ENCODE measurements around the gene THY1. TPM values are rescaled to one million over a fixed set of nuclear protein-coding genes. Genes with fewer than 3 reads are reported as not detected.

Gene THY1
- polyA plus RNA-seq, 4 donors = 0.54 to 52.5 (median 8.7) TPM

GRCh38 chr11:119381181-119381988 lies 41.6 kb downstream of the THY1 start, which contains the start of gene USP2:
USP2 (minus strand) TSS chr11:119381690; CDS start chr11:119373480, 8,210 bp downstream.
- FAIRE-seq = no peak
- Histone ChIP-seq H3K27me3 (ENCODE audit: control insufficient read depth in 3 of 3, insufficient read depth in 3 of 3, low read length in 3 of 3) (peaks cover 0 to 14% (median 0%) of the 10 kb centered on the region in 3 donors), H3K9me3 (ENCODE audit: control insufficient read depth in 2 of 2, insufficient read depth in 1 of 2, low read depth in 1 of 2, low read length in 1 of 2) (no peaks in the 10 kb centered on the region), H3K27ac (ENCODE audit: low read depth in 1 of 3, low read length in 2 of 3) (peak within 1 kb of the TSS in 1 of 3 donors; percentile 56), H3K4me1 (ENCODE audit: control insufficient read depth in 3 of 3, insufficient read depth in 2 of 3, low read depth in 1 of 3, low read length in 2 of 3) (peaks cover 0 to 16% (median 5%) of the 10 kb centered on the region in 3 donors), H3K36me3 (ENCODE audit: control insufficient read depth in 3 of 3, insufficient read depth in 2 of 3, low read depth in 1 of 3, low read length in 3 of 3) (no peaks in the 10 kb centered on the region), H3K4me3 (ENCODE audit: low read depth in 1 of 3, low read length in 3 of 3) (peak within 1 kb of the TSS; percentile 10 to 50 (median 48))
- peak; percentile 96 to 99 for DNase-seq
- WGBS, 3 donors = 0 to 1% (median 0%) methylated on average over 51 to 54 of the region's 54 CpGs

- peaks cover 0 to 14% (median 0%) of the 10 kb centered on the region in 3 donors for H3K27me3 ChIP-seq (ENCODE audit: control insufficient read depth in 3 of 3, insufficient read depth in 3 of 3, low read length in 3 of 3)
- FAIRE-seq (no peak), DNase-seq (no peak)
- H3K36me3 ChIP-seq (ENCODE audit: control insufficient read depth in 3 of 3, insufficient read depth in 2 of 3, low read depth in 1 of 3, low read length in 3 of 3) = no peaks in the 10 kb centered on the region
- H3K9me3 ChIP-seq (ENCODE audit: control insufficient read depth in 2 of 2, insufficient read depth in 1 of 2, low read depth in 1 of 2, low read length in 1 of 2) = no peaks in the 10 kb centered on the region
- WGBS, 3 donors = 6 to 21% (median 19%) methylated on average over 9 to 10 of the region's 10 CpGs
- no peak overlapping the region for H3K27ac ChIP-seq (ENCODE audit: low read depth in 1 of 3, low read length in 2 of 3)
- H3K4me1 ChIP-seq (ENCODE audit: control insufficient read depth in 3 of 3, insufficient read depth in 2 of 3, low read depth in 1 of 3, low read length in 2 of 3) = peaks cover 0 to 16% (median 5%) of the 10 kb centered on the region in 3 donors
- peak overlapping the region in 2 of 3 donors; percentile 48 to 50 for H3K4me3 ChIP-seq (ENCODE audit: low read depth in 1 of 3, low read length in 3 of 3)
Observed at GRCh38 chr11:119380827-119381180, 42.2 kb downstream of the THY1 start.

DNA sequence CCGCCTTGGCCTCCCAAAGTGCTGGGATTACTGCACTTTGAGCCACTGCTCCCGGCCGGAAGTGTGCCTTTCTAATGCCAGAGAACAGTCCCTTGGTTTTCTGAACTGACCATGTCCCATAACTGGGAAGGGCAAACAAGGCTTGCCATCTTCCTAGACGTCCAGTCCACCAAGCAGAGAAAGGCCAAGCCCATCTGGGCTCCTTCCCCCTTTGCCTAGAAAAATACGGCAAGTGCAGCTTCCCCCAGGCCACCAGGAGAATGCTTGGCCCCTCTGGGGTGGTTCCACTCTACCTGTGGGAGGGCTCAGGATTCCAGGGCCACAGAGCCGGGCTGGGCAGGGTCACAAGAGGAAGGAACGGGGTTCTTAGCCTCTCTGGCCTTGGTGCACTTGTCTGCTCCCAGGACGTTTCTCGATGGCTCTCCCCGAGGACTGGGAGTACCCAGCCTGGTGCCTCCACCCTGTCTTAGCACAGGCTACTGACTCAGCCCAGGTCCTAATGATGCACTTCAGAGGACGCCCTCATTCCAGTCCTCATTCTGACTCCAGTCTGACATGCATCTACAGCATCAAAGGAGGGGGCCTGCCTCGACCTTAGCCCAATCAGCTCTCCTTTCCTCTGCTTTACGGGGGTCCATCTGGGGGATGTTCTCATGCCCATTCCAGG lies 42.7 kb downstream of the THY1 start:
- H3K36me3 ChIP-seq (ENCODE audit: control insufficient read depth in 3 of 3, insufficient read depth in 2 of 3, low read depth in 1 of 3, low read length in 3 of 3) = no peaks in the 10 kb centered on the region
- FAIRE-seq = no peak
- DNase-seq = no peak
- H3K9me3 ChIP-seq (ENCODE audit: control insufficient read depth in 2 of 2, insufficient read depth in 1 of 2, low read depth in 1 of 2, low read length in 1 of 2) = no peaks in the 10 kb centered on the region
- peaks cover 0 to 14% (median 0%) of the 10 kb centered on the region in 3 donors for H3K27me3 ChIP-seq (ENCODE audit: control insufficient read depth in 3 of 3, insufficient read depth in 3 of 3, low read length in 3 of 3)
- WGBS, 3 donors = 60 to 75% (median 71%) methylated on average over 13 of the region's 13 CpGs
- no peak overlapping the region for H3K4me3 ChIP-seq (ENCODE audit: low read depth in 1 of 3, low read length in 3 of 3)
- H3K4me1 ChIP-seq (ENCODE audit: control insufficient read depth in 3 of 3, insufficient read depth in 2 of 3, low read depth in 1 of 3, low read length in 2 of 3) = peaks cover 0 to 16% (median 5%) of the 10 kb centered on the region in 3 donors
- no peak overlapping the region for H3K27ac ChIP-seq (ENCODE audit: low read depth in 1 of 3, low read length in 2 of 3)

GRCh38 chr11:119378851-119379465 lies 44.0 kb downstream of the THY1 start:
- FAIRE-seq = no peak
- WGBS, 3 donors = 49 to 68% (median 59%) methylated on average over 9 to 10 of the region's 10 CpGs
- H3K27me3 ChIP-seq (ENCODE audit: control insufficient read depth in 3 of 3, insufficient read depth in 3 of 3, low read length in 3 of 3) = peaks cover 0 to 14% (median 0%) of the 10 kb centered on the region in 3 donors
- no peak overlapping the region for H3K27ac ChIP-seq (ENCODE audit: low read depth in 1 of 3, low read length in 2 of 3)
- no peaks in the 10 kb centered on the region for H3K36me3 ChIP-seq (ENCODE audit: control insufficient read depth in 3 of 3, insufficient read depth in 2 of 3, low read depth in 1 of 3, low read length in 3 of 3)
- peaks cover 0 to 26% (median 5%) of the 10 kb centered on the region in 3 donors for H3K4me1 ChIP-seq (ENCODE audit: control insufficient read depth in 3 of 3, insufficient read depth in 2 of 3, low read depth in 1 of 3, low read length in 2 of 3)
- no peak for DNase-seq
- H3K4me3 ChIP-seq (ENCODE audit: low read depth in 1 of 3, low read length in 3 of 3) = no peak overlapping the region
- H3K9me3 ChIP-seq (ENCODE audit: control insufficient read depth in 2 of 2, insufficient read depth in 1 of 2, low read depth in 1 of 2, low read length in 1 of 2) = no peaks in the 10 kb centered on the region

DNA sequence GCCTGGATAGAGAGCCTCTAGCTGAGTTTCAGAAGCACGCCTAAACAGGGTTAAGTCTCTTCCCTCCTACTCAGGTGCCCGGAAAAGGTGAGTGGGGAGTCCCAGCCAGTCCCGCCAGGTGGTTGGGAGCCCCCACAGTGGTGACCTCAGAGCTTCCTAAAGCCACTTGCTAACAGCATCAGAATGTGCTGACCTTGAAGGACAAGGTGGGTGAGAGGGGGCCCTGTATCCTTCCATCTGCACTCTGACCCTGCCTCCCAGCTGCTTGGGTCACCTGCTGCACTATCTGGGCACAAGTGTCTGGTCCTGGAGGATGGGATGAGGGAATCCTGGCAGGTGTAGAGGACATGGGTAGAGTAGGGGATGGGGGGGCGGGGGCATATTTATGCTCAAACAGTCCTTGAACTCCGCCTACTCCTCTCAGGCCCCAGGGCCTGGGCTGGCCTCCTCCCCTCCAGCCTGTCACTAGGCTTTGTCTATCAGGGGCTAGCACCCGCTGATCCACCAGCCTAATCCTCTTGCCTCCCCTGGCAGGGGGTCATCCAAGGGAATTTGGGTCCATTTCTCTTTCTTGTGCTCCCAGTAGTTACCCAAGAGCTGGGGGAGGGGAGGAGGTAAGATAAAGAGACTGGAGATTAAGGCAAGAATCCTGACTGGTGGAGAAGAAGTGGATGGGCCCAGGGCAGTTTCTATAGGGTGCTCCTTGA lies 44.9 kb downstream of the THY1 start:
- FAIRE-seq = no peak
- Histone ChIP-seq H3K27me3 (ENCODE audit: control insufficient read depth in 3 of 3, insufficient read depth in 3 of 3, low read length in 3 of 3) (peaks cover 0 to 14% (median 0%) of the 10 kb centered on the region in 3 donors), H3K27ac (ENCODE audit: low read depth in 1 of 3, low read length in 2 of 3) (no peak overlapping the region), H3K36me3 (ENCODE audit: control insufficient read depth in 3 of 3, insufficient read depth in 2 of 3, low read depth in 1 of 3, low read length in 3 of 3) (no peaks in the 10 kb centered on the region), H3K4me1 (ENCODE audit: control insufficient read depth in 3 of 3, insufficient read depth in 2 of 3, low read depth in 1 of 3, low read length in 2 of 3) (peaks cover 0 to 35% (median 5%) of the 10 kb centered on the region in 3 donors), H3K4me3 (ENCODE audit: low read depth in 1 of 3, low read length in 3 of 3) (no peak overlapping the region), H3K9me3 (ENCODE audit: control insufficient read depth in 2 of 2, insufficient read depth in 1 of 2, low read depth in 1 of 2, low read length in 1 of 2) (no peaks in the 10 kb centered on the region)
- 64 to 81% (median 77%) methylated on average over 6 of the region's 6 CpGs for WGBS, 3 donors
- DNase-seq = no peak

DNA sequence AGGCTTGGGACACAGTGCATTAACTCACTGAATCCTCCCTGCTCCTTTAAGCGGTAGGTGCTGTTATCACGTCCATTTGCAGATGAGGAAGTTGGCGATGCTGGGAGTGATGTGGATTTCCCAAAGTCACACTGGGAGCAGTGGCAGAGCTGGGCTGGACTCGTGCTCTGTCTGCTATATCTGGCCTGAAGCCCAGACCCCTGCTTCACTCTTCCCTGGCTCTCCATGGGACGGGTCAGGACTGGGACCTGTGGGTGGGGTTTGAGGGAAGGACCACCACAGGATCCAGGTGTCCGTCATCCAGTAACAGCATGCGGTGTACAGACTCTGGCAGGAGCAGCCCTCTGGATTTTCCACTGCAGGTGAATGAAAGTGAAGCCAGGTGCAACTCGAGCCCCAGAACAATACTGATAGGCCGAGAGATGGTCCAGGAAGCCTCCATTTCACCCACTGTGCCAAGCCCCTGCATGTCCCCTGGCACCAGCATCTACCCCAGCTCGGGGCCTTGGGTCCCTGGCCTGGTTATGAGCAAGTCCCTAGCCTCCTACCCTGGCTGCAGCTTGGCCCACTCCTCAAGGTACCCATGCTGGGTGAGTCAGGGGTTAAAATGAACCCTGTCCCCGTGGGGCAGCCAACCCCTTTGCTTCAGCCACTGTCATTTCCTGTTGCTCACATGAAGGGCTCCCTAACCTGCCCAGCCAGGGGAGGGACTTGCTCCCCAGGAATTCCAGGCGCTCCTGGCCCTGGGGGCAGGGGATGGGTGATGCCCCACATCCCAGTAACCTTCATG lies 45.7 kb downstream of the THY1 start:
- Histone ChIP-seq H3K4me1 (ENCODE audit: control insufficient read depth in 3 of 3, insufficient read depth in 2 of 3, low read depth in 1 of 3, low read length in 2 of 3) (peaks cover 0 to 37% (median 5%) of the 10 kb centered on the region in 3 donors), H3K9me3 (ENCODE audit: control insufficient read depth in 2 of 2, insufficient read depth in 1 of 2, low read depth in 1 of 2, low read length in 1 of 2) (no peaks in the 10 kb centered on the region), H3K27ac (ENCODE audit: low read depth in 1 of 3, low read length in 2 of 3) (no peak overlapping the region), H3K36me3 (ENCODE audit: control insufficient read depth in 3 of 3, insufficient read depth in 2 of 3, low read depth in 1 of 3, low read length in 3 of 3) (no peaks in the 10 kb centered on the region), H3K4me3 (ENCODE audit: low read depth in 1 of 3, low read length in 3 of 3) (no peak overlapping the region), H3K27me3 (ENCODE audit: control insufficient read depth in 3 of 3, insufficient read depth in 3 of 3, low read length in 3 of 3) (peaks cover 0 to 14% (median 0%) of the 10 kb centered on the region in 3 donors)
- FAIRE-seq (no peak), DNase-seq (no peak)
- WGBS, 3 donors = 46 to 61% (median 57%) methylated on average over 12 of the region's 12 CpGs

DNA sequence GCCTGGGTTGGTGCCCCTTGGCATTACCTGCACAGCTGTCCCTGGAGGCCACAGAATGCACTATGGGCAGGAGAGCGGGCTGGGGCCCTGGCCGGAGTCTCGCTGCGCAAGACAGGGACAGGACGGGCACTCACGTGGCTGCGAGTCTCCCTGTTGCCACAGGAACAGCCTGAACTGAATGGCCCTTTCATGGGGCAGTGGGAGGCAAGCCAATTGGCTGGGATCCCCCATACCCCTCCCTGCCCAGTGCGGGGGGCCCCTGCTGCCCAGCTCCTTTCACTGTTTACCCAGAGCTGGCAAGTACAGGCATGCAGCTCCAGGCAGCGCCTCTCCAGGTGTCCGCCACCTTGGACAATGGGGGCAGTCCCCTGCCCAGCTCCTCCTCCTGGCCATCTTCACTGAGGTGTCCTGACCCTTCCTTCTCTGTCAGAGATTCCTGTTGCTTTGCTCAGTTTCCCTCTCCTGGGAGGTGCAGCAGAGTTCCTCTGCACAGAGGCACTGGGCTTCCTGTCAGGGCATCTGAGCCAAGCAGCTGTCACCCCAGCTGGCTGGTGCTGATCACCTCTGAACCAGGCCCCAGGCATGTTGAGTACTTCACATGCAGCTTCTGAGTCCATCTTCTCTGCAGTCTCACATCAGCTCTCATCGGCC lies 46.6 kb downstream of the THY1 start:
- Histone ChIP-seq H3K27me3 (ENCODE audit: control insufficient read depth in 3 of 3, insufficient read depth in 3 of 3, low read length in 3 of 3) (peaks cover 0 to 13% (median 0%) of the 10 kb centered on the region in 3 donors), H3K27ac (ENCODE audit: low read depth in 1 of 3, low read length in 2 of 3) (peak overlapping the region in 1 of 3 donors; percentile 69), H3K4me1 (ENCODE audit: control insufficient read depth in 3 of 3, insufficient read depth in 2 of 3, low read depth in 1 of 3, low read length in 2 of 3) (peaks cover 0 to 40% (median 3%) of the 10 kb centered on the region in 3 donors), H3K9me3 (ENCODE audit: control insufficient read depth in 2 of 2, insufficient read depth in 1 of 2, low read depth in 1 of 2, low read length in 1 of 2) (no peaks in the 10 kb centered on the region), H3K4me3 (ENCODE audit: low read depth in 1 of 3, low read length in 3 of 3) (no peak overlapping the region), H3K36me3 (ENCODE audit: control insufficient read depth in 3 of 3, insufficient read depth in 2 of 3, low read depth in 1 of 3, low read length in 3 of 3) (no peaks in the 10 kb centered on the region)
- DNase-seq (no peak), FAIRE-seq (no peak)
- 80 to 82% (median 80%) methylated on average over 10 to 11 of the region's 11 CpGs for WGBS, 3 donors
